B cell (primary cell): ENCODE data around the gene IFNA2. TPM values are rescaled to one million over a fixed set of nuclear protein-coding genes. Genes with fewer than 3 reads are reported as not detected.

Experiments used
- ATAC-seq: fragments of 200-7000 bp; cut with Tn5 transposase; one replicate; pipeline ENCODE4 v1.10.0; 2021; ENCODE audit warnings: low read depth, mild to moderate bottlenecking, moderate number of reproducible peaks, moderate library complexity
- CTCF ChIA-PET: fragments of 350-600 bp; sonication (Branson Sonifier 250); formaldehyde crosslinking; loops from one replicate; lab custom pipeline; 2021; ENCODE audit warnings: antibody characterized with exemption, inconsistent platforms; lab: Charles Lee
- POLR2A ChIA-PET: fragments of 350-600 bp; sonication (Branson Sonifier 250); formaldehyde crosslinking; loops from one replicate; lab custom pipeline; 2021; ENCODE audit warnings: antibody characterized with exemption; lab: Charles Lee
- DNase-seq: peaks from one replicate; pipeline ENCODE4 v3.0.0; 2013
- H2AFZ ChIP-seq: 2 replicates; pipeline ENCODE4 v1.6.1; 2012; ENCODE audit warnings: mild to moderate bottlenecking, low read depth, low read length; ENCODE audit not compliant: insufficient read depth, poor library complexity, severe bottlenecking
- H3K27ac ChIP-seq, 2 donors: 1 replicate in 1 of 2; 2 replicates in 1 of 2; pipeline ENCODE4 v1.5.1; 2012 to 2013; ENCODE audit warnings: low read length in 2 of 2, mild to moderate bottlenecking in 2 of 2, moderate library complexity in 1 of 2
- H3K27me3 ChIP-seq, 4 experiments: fragments of 200-600 bp in 1 of 4; sonication (generic) in 1 of 4; replicated peaks in 1 of 4; 1 replicate in 2 of 4; 2 replicates in 2 of 4; pipeline versions ENCODE4 v1.6.1 to v1.7.0; 2013 to 2016; ENCODE audit warnings: low read length in 3 of 4, mild to moderate bottlenecking in 2 of 4, mixed read lengths in 1 of 4, moderate library complexity in 1 of 4; ENCODE audit not compliant: insufficient read depth in 4 of 4, control insufficient read depth in 3 of 4; ENCODE audit errors: control extremely low read depth in 1 of 4
- H3K36me3 ChIP-seq, 2 experiments: replicated peaks in 1 of 2; 1 replicate in 1 of 2; 2 replicates in 1 of 2; pipeline versions ENCODE4 v1.6.1 to v1.7.1; 2013; ENCODE audit warnings: low read length in 1 of 2; ENCODE audit not compliant: insufficient read depth in 2 of 2, control insufficient read depth in 1 of 2; ENCODE audit errors: control extremely low read depth in 1 of 2, extremely low read depth in 1 of 2
- H3K4me1 ChIP-seq, 2 donors: fragments of 200-600 bp in 1 of 2; sonication (generic) in 1 of 2; 1 replicate in 1 of 2; 2 replicates in 1 of 2; pipeline versions ENCODE4 v1.5.1 to v1.6.1; 2013 to 2017; ENCODE audit warnings: low read length in 2 of 2; ENCODE audit not compliant: control insufficient read depth in 2 of 2, insufficient read depth in 2 of 2
- H3K4me2 ChIP-seq: replicated peaks from 2 replicates; pipeline ENCODE3; 2012; ENCODE audit warnings: mild to moderate bottlenecking, low read depth, low read length; ENCODE audit not compliant: poor library complexity, severe bottlenecking
- H3K4me3 ChIP-seq, 5 experiments: fragments of 200-600 bp in 1 of 5; sonication (generic) in 1 of 5; 1 replicate in 3 of 5; 2 replicates in 2 of 5; pipeline versions ENCODE4 v1.5.1 to v1.7.0; 2011 to 2016; ENCODE audit warnings: low read length in 4 of 5, mild to moderate bottlenecking in 4 of 5, low read depth in 2 of 5, control low read depth in 1 of 5, moderate library complexity in 1 of 5; ENCODE audit not compliant: insufficient read depth in 1 of 5; ENCODE audit errors: control extremely low read depth in 1 of 5, extremely low read depth in 1 of 5
- H3K79me2 ChIP-seq: fragments of 200-600 bp; sonication (generic); one replicate; pipeline ENCODE4 v1.6.0; 2016; ENCODE audit warnings: low read length; ENCODE audit not compliant: control insufficient read depth, insufficient read depth
- H3K9ac ChIP-seq: fragments of 200-600 bp; sonication (generic); 2 replicates; pipeline ENCODE4 v1.6.1; 2017; ENCODE audit warnings: mild to moderate bottlenecking, low read length, moderate library complexity
- H3K9me3 ChIP-seq, 3 donors: one replicate each; pipeline versions ENCODE4 v1.6.1 to v1.7.1; 2013; ENCODE audit warnings: low read length in 2 of 3; ENCODE audit not compliant: control insufficient read depth in 2 of 3, insufficient read depth in 1 of 3; ENCODE audit errors: control extremely low read depth in 1 of 3
- H4K20me1 ChIP-seq: 2 replicates; pipeline ENCODE4 v1.6.0; 2012; ENCODE audit warnings: mild to moderate bottlenecking, low read length; ENCODE audit not compliant: insufficient read depth, control insufficient read depth, poor library complexity, severe bottlenecking
- H3K27ac Mint-ChIP-seq: one replicate; pipeline ENCODE4 v1.8.0; 2021; ENCODE audit warnings: mixed read lengths
- H3K27me3 Mint-ChIP-seq: one replicate; pipeline ENCODE4 v1.8.0; 2021; ENCODE audit warnings: mixed read lengths
- H3K4me1 Mint-ChIP-seq: one replicate; pipeline ENCODE4 v1.8.0; 2021; ENCODE audit warnings: mixed read lengths
- H3K4me3 Mint-ChIP-seq: one replicate; pipeline ENCODE4 v1.8.0; 2021; ENCODE audit warnings: mixed read lengths
- H3K9me3 Mint-ChIP-seq: one replicate; pipeline ENCODE4 v1.8.0; 2022; ENCODE audit warnings: mixed read lengths; ENCODE audit not compliant: insufficient read depth
- CTCF ChIP-seq: fragments of 200-600 bp; IDR thresholded peaks from one replicate; pipeline ENCODE4 v1.8.0; 2022; ENCODE audit warnings: antibody characterized with exemption, mild to moderate bottlenecking
- EZH2 ChIP-seq: IDR thresholded peaks from 2 replicates; pipeline ENCODE4 v1.6.1; 2012; ENCODE audit warnings: borderline replicate concordance, low read depth, mild to moderate bottlenecking, moderate library complexity, low read length; ENCODE audit not compliant: insufficient read depth, poor library complexity, severe bottlenecking
- WGBS: methylation state at CpG from one replicate; pipeline ENCODE4 v1.1.5; 2013; ENCODE audit warnings: missing lambda C conversion rate; ENCODE audit not compliant: insufficient coverage; 5-methylcytosine and 5-hydroxymethylcytosine counted together
- intact Hi-C: fragments of 100-400 bp; cut with micrococcal nuclease; formaldehyde crosslinking; loops from one replicate; pipeline ENCODE4 v1.10.0; 2022
- polyA plus RNA-seq: library from polyadenylated mRNA; depleted of rRNA; stranded (reverse); fragments of >200 nt; gene quantifications from 2 replicates; pipeline ENCODE4 v1.2.3, GENCODE V29; 2012
- total RNA-seq, 2 donors: library from RNA; stranded (reverse); fragments of 120-200 nt in 1 of 2; gene quantifications; 1 replicate in 1 of 2; 2 replicates in 1 of 2; pipeline versions ENCODE4 v1.2.3 to v1.2.4, GENCODE V29; 2013 to 2022

The IFNA2 gene
- total and polyA plus RNA-seq, 2 donors (not counting 1 experiment from before 2014, with no cell fraction given), result not detected

- Mint-ChIP-seq H3K27ac (no peak overlapping the region), H3K27me3 (peaks cover 79% of the 10 kb centered on the region), H3K9me3 (no peaks in the 10 kb centered on the region), H3K4me1 (peaks cover 24% of the 10 kb centered on the region), H3K4me3 (no peak overlapping the region)
- H3K27ac ChIP-seq, result no peak overlapping the region
- no CpG with 5 or more reads among the region's 2 CpGs for WGBS
- H3K4me2 ChIP-seq, result peak overlapping the region; percentile 31
- peaks cover 12 to 17% of the 10 kb centered on the region in 2 donors for H3K4me1 ChIP-seq
- no peak overlapping the region for H3K9ac ChIP-seq
- H3K27me3 ChIP-seq, result peaks cover 0 to 34% (median 30%) of the 10 kb centered on the region in 4 experiments
- intact Hi-C loops, result loop anchor here (1.0 to 5.0 kb wide), 2 partner anchors 11 to 36 kb away; no protein-coding TSS in a partner anchor
- no peak overlapping the region for H3K4me3 ChIP-seq
- H3K9me3 ChIP-seq, result no peaks in the 10 kb centered on the region
- ChIA-PET POLR2A (no interaction called here), CTCF (interaction anchor here (0.7 to 4.8 kb wide), 9 partner anchors 8 to 114 kb away, joined by 3 to 50 read pairs (median 8); no protein-coding TSS in a partner anchor)
- peak; percentile 55 for DNase-seq
- ATAC-seq, result no peak
- H4K20me1 ChIP-seq, result no peaks in the 10 kb centered on the region
- H2AFZ ChIP-seq, result no peak overlapping the region
- H3K79me2 ChIP-seq, result no peaks in the 10 kb centered on the region
- no peaks in the 10 kb centered on the region for H3K36me3 ChIP-seq
- no peak for TF ChIP-seq CTCF
These were observed 47.7 kb upstream of the IFNA2 start for GRCh38 chr9:21432672-21433425.

DNA sequence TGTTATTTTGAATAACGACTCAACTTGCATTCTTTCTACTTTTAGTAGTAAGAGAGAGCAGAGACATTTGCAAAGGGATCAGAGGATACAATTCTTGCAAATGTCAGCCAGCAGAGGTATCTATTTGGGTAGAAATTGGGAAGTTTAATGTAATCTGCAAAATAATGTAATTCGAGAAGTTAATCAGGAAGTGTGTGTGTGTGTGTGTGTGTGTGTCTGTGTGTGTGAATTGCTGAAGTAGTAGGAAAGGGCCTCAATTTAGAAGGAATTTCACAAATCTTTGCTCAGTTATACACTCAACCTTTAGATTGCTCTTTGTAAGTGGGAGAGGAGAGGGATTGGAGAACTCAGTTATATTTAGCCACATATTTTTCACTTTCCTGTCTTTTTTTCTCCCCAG is 44.0 kb upstream of the IFNA2 start:
- Mint-ChIP-seq H3K27ac (no peak overlapping the region), H3K27me3 (peaks cover 81% of the 10 kb centered on the region), H3K9me3 (no peaks in the 10 kb centered on the region), H3K4me3 (no peak overlapping the region), H3K4me1 (peaks cover 21% of the 10 kb centered on the region)
- 40% methylated on average over 1 of the region's 2 CpGs for WGBS
- H3K9ac ChIP-seq, result no peak overlapping the region
- intact Hi-C loops, result loop anchor here (2.0 kb wide), 1 partner anchor 16 kb away; no protein-coding TSS in a partner anchor
- H3K4me3 ChIP-seq, result no peak overlapping the region
- TF ChIP-seq CTCF (no peak), EZH2 (no peak)
- no peak overlapping the region for H3K27ac ChIP-seq
- no peaks in the 10 kb centered on the region for H3K36me3 ChIP-seq
- CTCF ChIA-PET, result no interaction called here
- H3K9me3 ChIP-seq, result no peaks in the 10 kb centered on the region
- no peaks in the 10 kb centered on the region for H4K20me1 ChIP-seq
- peaks cover 0 to 51% (median 36%) of the 10 kb centered on the region in 4 experiments for H3K27me3 ChIP-seq
- no peaks in the 10 kb centered on the region for H3K79me2 ChIP-seq
- DNase-seq (no peak), ATAC-seq (no peak)
- no peak overlapping the region for H3K4me2 ChIP-seq
- peaks cover 12 to 18% of the 10 kb centered on the region in 2 donors for H3K4me1 ChIP-seq
- no peak overlapping the region for H2AFZ ChIP-seq
- POLR2A ChIA-PET, result no interaction called here
